IMR-90 (cell line): ENCODE measurements around the gene LRRC10B. TPM values are rescaled to one million over a fixed set of nuclear protein-coding genes. Genes with fewer than 3 reads are reported as not detected.

ENCODE experiments used
- ATAC-seq: fragments of 200-7000 bp; cut with Tn5 transposase; 2 replicates; pipeline ENCODE4 v1.9.1; 2020; ENCODE audit warnings: low read depth, mild to moderate bottlenecking, moderate library complexity
- BruUV-seq: library from RNA; stranded (reverse); fragments of 400-500 nt; replicated peaks from 2 replicates; lab custom pipeline; 2021; lab: Mats Ljungman, UMichigan
- CTCF ChIA-PET: fragments of 300-600 bp; formaldehyde crosslinking; extraction: SDS; loops from one replicate; lab custom pipeline; 2021; ENCODE audit warnings: antibody characterized with exemption; lab: Yijun Ruan, JAX
- POLR2A ChIA-PET: fragments of 300-600 bp; sonication (Branson Sonifier 250); formaldehyde crosslinking; loops from one replicate; lab custom pipeline; 2022; ENCODE audit warnings: antibody characterized with exemption; ENCODE audit not compliant: unreplicated experiment; lab: Charles Lee
- DNase-seq: peaks from one replicate; pipeline ENCODE4 v3.0.0; 2013
- H2AFZ ChIP-seq: replicated peaks from 2 replicates; pipeline ENCODE3; 2013; ENCODE audit warnings: low read length, mild to moderate bottlenecking; ENCODE audit not compliant: poor library complexity
- H2AK5ac ChIP-seq: 2 replicates; pipeline ENCODE4 v1.6.1; 2013; ENCODE audit warnings: low read depth, low read length, inconsistent platforms
- H2AK9ac ChIP-seq: replicated peaks from 2 replicates; pipeline ENCODE3; 2013; ENCODE audit warnings: mild to moderate bottlenecking, low read depth, low read length, moderate library complexity; ENCODE audit not compliant: poor library complexity
- H2BK120ac ChIP-seq: 2 replicates; pipeline ENCODE4 v1.6.1; 2013; ENCODE audit warnings: low read depth, low read length, inconsistent platforms
- H2BK15ac ChIP-seq: 3 replicates; pipeline ENCODE4 v1.6.1; 2013; ENCODE audit warnings: low read depth, low read length, inconsistent platforms
- H2BK20ac ChIP-seq: 2 replicates; pipeline ENCODE4 v1.6.1; 2013; ENCODE audit warnings: low read depth, mild to moderate bottlenecking, inconsistent platforms, low read length, moderate library complexity
- H2BK5ac ChIP-seq: 2 replicates; pipeline ENCODE4 v1.6.1; 2013; ENCODE audit warnings: mild to moderate bottlenecking, low read depth, low read length, inconsistent platforms; ENCODE audit not compliant: poor library complexity, severe bottlenecking
- H3K14ac ChIP-seq: replicated peaks from 2 replicates; pipeline ENCODE4 v1.6.1; 2013; ENCODE audit warnings: low read depth, low read length, inconsistent platforms
- H3K18ac ChIP-seq: 2 replicates; pipeline ENCODE4 v1.6.1; 2013; ENCODE audit warnings: low read depth, low read length, control low read depth
- H3K23ac ChIP-seq: 2 replicates; pipeline ENCODE4 v1.6.1; 2013; ENCODE audit warnings: low read depth, low read length, inconsistent platforms
- H3K27ac ChIP-seq: 2 replicates; pipeline ENCODE4 v1.5.1; 2013; ENCODE audit warnings: mild to moderate bottlenecking, control low read depth, low read length; ENCODE audit not compliant: insufficient read depth
- H3K27me3 ChIP-seq: 2 replicates; pipeline ENCODE4 v1.6.1; 2013; ENCODE audit warnings: low read length; ENCODE audit not compliant: control insufficient read depth, insufficient read depth
- H3K36me3 ChIP-seq: 2 replicates; pipeline ENCODE4 v1.6.1; 2013; ENCODE audit warnings: low read length, mixed read lengths; ENCODE audit not compliant: control insufficient read depth, insufficient read depth
- H3K4ac ChIP-seq: 2 replicates; pipeline ENCODE4 v1.6.1; 2013; ENCODE audit warnings: low read depth, low read length, inconsistent platforms
- H3K4me1 ChIP-seq: 2 replicates; pipeline ENCODE4 v1.6.1; 2013; ENCODE audit warnings: low read length, mixed read lengths; ENCODE audit not compliant: control insufficient read depth, insufficient read depth
- H3K4me2 ChIP-seq: 2 replicates; pipeline ENCODE4 v1.6.1; 2013; ENCODE audit warnings: low read depth, mild to moderate bottlenecking, control low read depth, low read length, moderate library complexity
- H3K4me3 ChIP-seq: 2 replicates; pipeline ENCODE4 v1.5.1; 2013; ENCODE audit warnings: low read depth, mild to moderate bottlenecking, control low read depth, low read length, moderate library complexity; ENCODE audit not compliant: insufficient read depth
- H3K56ac ChIP-seq: 2 replicates; pipeline ENCODE4 v1.6.1; 2013; ENCODE audit warnings: low read length, inconsistent platforms; ENCODE audit not compliant: insufficient read depth; ENCODE audit errors: extremely low read depth
- H3K79me1 ChIP-seq, 2 experiments: 2 replicates each; pipeline ENCODE4 v1.6.1; 2013; ENCODE audit warnings: low read length in 2 of 2, inconsistent platforms in 1 of 2, low read depth in 1 of 2
- H3K9ac ChIP-seq: 2 replicates; pipeline ENCODE4 v1.6.1; 2013; ENCODE audit warnings: low read depth, low read length, control low read depth
- H3K9me1 ChIP-seq: 2 replicates; pipeline ENCODE4 v1.6.1; 2013; ENCODE audit warnings: low read length, inconsistent platforms; ENCODE audit not compliant: insufficient read depth
- H3K9me3 ChIP-seq: 2 replicates; pipeline ENCODE4 v1.6.1; 2013; ENCODE audit warnings: low read length; ENCODE audit not compliant: control insufficient read depth, insufficient read depth
- H4K20me1 ChIP-seq: 2 replicates; pipeline ENCODE4 v1.6.1; 2013; ENCODE audit warnings: low read length, inconsistent platforms; ENCODE audit not compliant: insufficient read depth
- H4K5ac ChIP-seq: 2 replicates; pipeline ENCODE4 v1.6.1; 2013; ENCODE audit warnings: mild to moderate bottlenecking, low read depth, low read length, control low read depth
- H4K8ac ChIP-seq, 2 experiments: 2 replicates each; pipeline ENCODE4 v1.6.1; 2013; ENCODE audit warnings: low read depth in 2 of 2, low read length in 2 of 2, control low read depth in 1 of 2, inconsistent platforms in 1 of 2
- H4K91ac ChIP-seq: 2 replicates; pipeline ENCODE4 v1.6.1; 2013; ENCODE audit warnings: low read depth, low read length, inconsistent platforms; ENCODE audit not compliant: insufficient read depth
- BHLHE40 ChIP-seq: fragments of 150-350 bp; IDR thresholded peaks from 2 replicates; pipeline ENCODE4 v1.6.1; 2016; ENCODE audit warnings: mild to moderate bottlenecking, low read depth, low read length
- CEBPB ChIP-seq: IDR thresholded peaks from 2 replicates; pipeline ENCODE4 v1.6.1; 2012; ENCODE audit warnings: low read depth, low read length, improper control_type of control experiment
- MAFK ChIP-seq: IDR thresholded peaks from 2 replicates; pipeline ENCODE4 v1.6.1; 2012; ENCODE audit warnings: low read depth, low read length, improper control_type of control experiment
- MXI1 ChIP-seq: IDR thresholded peaks from 2 replicates; pipeline ENCODE4 v1.6.1; 2012; ENCODE audit warnings: low read depth, mild to moderate bottlenecking, low read length, moderate library complexity, borderline replicate concordance
- POLR2A ChIP-seq: IDR thresholded peaks from 2 replicates; pipeline ENCODE4 v1.6.1; 2012; ENCODE audit warnings: mild to moderate bottlenecking, low read depth, low read length
- RAD21 ChIP-seq: IDR thresholded peaks from 2 replicates; pipeline ENCODE4 v1.6.1; 2012; ENCODE audit warnings: low read length, improper control_type of control experiment
- RFX5 ChIP-seq: IDR thresholded peaks from 2 replicates; pipeline ENCODE4 v1.8.0; 2012; ENCODE audit warnings: low read depth, mild to moderate bottlenecking, low read length, moderate library complexity
- WGBS, 2 experiments: methylation state at CpG; one replicate each; pipeline versions ENCODE4 v1.1.5 to v1.1.7; 2013; ENCODE audit warnings: missing lambda C conversion rate in 2 of 2; ENCODE audit not compliant: insufficient read length in 1 of 2; ENCODE audit errors: extremely low coverage in 2 of 2; 5-methylcytosine and 5-hydroxymethylcytosine counted together
- dilution Hi-C: fragments of 300-500 bp; cut with HindIII; formaldehyde crosslinking; loops from one replicate; pipeline ENCODE4 v1.14.3; 2018; ENCODE audit warnings: low sequenced_read_pairs; ENCODE audit not compliant: unreplicated experiment
- in situ Hi-C: fragments of 300-500 bp; cut with MboI; formaldehyde crosslinking; loops from 3 replicates; pipeline ENCODE4 v1.14.3; 2019; ENCODE audit warnings: low sequenced_read_pairs, inconsistent platforms, mixed read lengths
- intact Hi-C: fragments of 100-400 bp; cut with micrococcal nuclease; formaldehyde crosslinking; loops from 2 replicates; pipeline ENCODE4 v1.10.0; 2022
- polyA plus RNA-seq, 3 experiments: library from polyadenylated mRNA; depleted of rRNA; stranded (reverse); fragments of >200 nt; gene quantifications; 2 replicates each; pipeline ENCODE4 v1.2.3, GENCODE V29; 2012; ENCODE audit warnings: low replicate concordance in 1 of 3
- total RNA-seq: library from RNA; depleted of rRNA; stranded (reverse); fragments of >200 nt; gene quantifications from 2 replicates; pipeline ENCODE4 v1.2.3, GENCODE V29; 2012

The LRRC10B gene
- total and polyA plus RNA-seq, 2 of the 4 experiments (the other 2 are of a cell fraction), result not detected

DNA sequence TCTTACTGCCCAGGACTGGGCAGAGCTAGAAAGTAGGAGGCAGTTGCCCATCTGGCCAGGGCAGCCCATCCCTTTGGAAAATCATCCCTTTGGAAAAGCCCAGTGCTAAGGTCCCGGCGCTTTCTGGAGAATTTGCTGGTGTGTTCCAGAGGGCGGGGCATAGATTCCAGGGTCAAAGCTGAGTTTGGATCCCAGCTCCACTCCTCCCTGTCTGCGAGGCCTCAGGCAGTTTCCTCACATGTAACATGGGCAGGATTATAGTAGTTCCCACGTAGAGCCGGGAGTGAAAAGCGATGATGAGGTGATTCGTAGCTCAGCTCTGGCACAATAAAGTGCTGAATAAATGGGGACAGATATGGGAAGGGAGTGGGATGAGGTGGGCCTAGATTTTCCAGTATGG, 31.4 kb upstream of the LRRC10B start:
- Histone ChIP-seq H3K27me3 (peaks cover 12% of the 10 kb centered on the region; the same call in 1 of the 2 replicates), H2AK5ac (no peak overlapping the region), H4K20me1 (no peaks in the 10 kb centered on the region), H3K4me2 (no peak overlapping the region), H2AFZ (no peak overlapping the region), H3K9me3 (peaks cover 2% of the 10 kb centered on the region; the same call in 1 of the 2 replicates), H3K4me1 (no peaks in the 10 kb centered on the region), H3K79me1 (no peaks in the 10 kb centered on the region), H3K18ac (no peak overlapping the region), H3K23ac (no peak overlapping the region), H3K14ac (no peak overlapping the region), H4K91ac (no peak overlapping the region), H3K56ac (no peak overlapping the region), H3K9ac (no peak overlapping the region), H2BK120ac (no peak overlapping the region), H4K5ac (no peak overlapping the region), H2AK9ac (no peak overlapping the region), H3K27ac (no peak overlapping the region), H2BK15ac (no peak overlapping the region), H3K4me3 (no peak overlapping the region), H2BK20ac (no peak overlapping the region), H3K4ac (no peak overlapping the region), H2BK5ac (no peak overlapping the region), H4K8ac (no peak overlapping the region), H3K9me1 (no peaks in the 10 kb centered on the region), H3K36me3 (peaks cover 6% of the 10 kb centered on the region)
- intact Hi-C loops, result loop anchor here (1.0 to 2.0 kb wide), 5 partner anchors 40 to 256 kb away; partner anchors contain the start of gene SYT7
- WGBS, 2 experiments, result no CpG with 5 or more reads among the region's 8 CpGs
- TF ChIP-seq POLR2A (no peak), RAD21 (no peak), CEBPB (no peak), BHLHE40 (no peak), MXI1 (no peak), MAFK (no peak), RFX5 (no peak)
- ATAC-seq (no peak), DNase-seq (no peak)
- ChIA-PET POLR2A (no interaction called here), CTCF (interaction anchor here (0.6 to 4.1 kb wide), 5 partner anchors 12 to 162 kb away, joined by 3 to 26 read pairs (median 5); no protein-coding TSS in a partner anchor)
- in situ Hi-C loops, result loop anchor here (5.0 kb wide), 2 partner anchors 40 to 160 kb away; no protein-coding TSS in a partner anchor
- dilution Hi-C loops, result no loop called here
- BruUV-seq, result no TSS peak
